H9 (cell line): ENCODE measurements around the gene MEN1. TPM values are rescaled to one million over a fixed set of nuclear protein-coding genes. Genes with fewer than 3 reads are reported as not detected.
A peak's percentile ranks its signal among the peaks of the same experiment; 100 is the strongest.

Experiments used
- DNase-seq: peaks from one replicate; pipeline ENCODE4 v3.0.0-alpha.2; 2017
- H2AFZ ChIP-seq: one replicate; pipeline ENCODE4 v1.6.1; 2013; ENCODE audit warnings: mild to moderate bottlenecking, low read length, control low read depth, moderate library complexity
- H2AK5ac ChIP-seq: 2 replicates; pipeline ENCODE4 v1.6.1; 2013; ENCODE audit warnings: low read length, control low read depth, mixed read lengths; ENCODE audit not compliant: insufficient read length
- H2BK120ac ChIP-seq: one replicate; pipeline ENCODE4 v1.6.1; 2013; ENCODE audit warnings: low read depth, mild to moderate bottlenecking, low read length, control low read depth, inconsistent platforms; ENCODE audit not compliant: poor library complexity, severe bottlenecking
- H2BK12ac ChIP-seq: 2 replicates; pipeline ENCODE4 v1.6.1; 2013; ENCODE audit warnings: low read length, control low read depth, mixed read lengths, low read depth; ENCODE audit not compliant: insufficient read length
- H2BK15ac ChIP-seq: 2 replicates; pipeline ENCODE4 v1.6.1; 2013; ENCODE audit warnings: low read depth, low read length, control low read depth
- H2BK20ac ChIP-seq: one replicate; pipeline ENCODE4 v1.6.1; 2013; ENCODE audit warnings: low read depth, mild to moderate bottlenecking, low read length, control low read depth, inconsistent platforms; ENCODE audit not compliant: poor library complexity, severe bottlenecking
- H2BK5ac ChIP-seq: 2 replicates; pipeline ENCODE4 v1.6.1; 2013; ENCODE audit warnings: low read length, control low read depth, mixed read lengths; ENCODE audit not compliant: insufficient read length
- H3K14ac ChIP-seq: 2 replicates; pipeline ENCODE4 v1.6.1; 2013; ENCODE audit warnings: low read length, control low read depth; ENCODE audit not compliant: insufficient read depth
- H3K18ac ChIP-seq: 2 replicates; pipeline ENCODE4 v1.6.1; 2013; ENCODE audit warnings: low read depth, mild to moderate bottlenecking, mixed read lengths, low read length, control low read depth; ENCODE audit not compliant: insufficient read length
- H3K23ac ChIP-seq: 2 replicates; pipeline ENCODE4 v1.6.1; 2013; ENCODE audit warnings: low read length, control low read depth, mixed read lengths, low read depth; ENCODE audit not compliant: insufficient read length
- H3K23me2 ChIP-seq: 2 replicates; pipeline ENCODE4 v1.6.1; 2013; ENCODE audit warnings: low read depth, mild to moderate bottlenecking, mixed read lengths, low read length, control low read depth; ENCODE audit not compliant: insufficient read length, poor library complexity, severe bottlenecking
- H3K27ac ChIP-seq: 2 replicates; pipeline ENCODE4 v1.5.1; 2013; ENCODE audit warnings: low read length, control low read depth, mixed read lengths, low read depth; ENCODE audit not compliant: insufficient read length
- H3K27me3 ChIP-seq: 2 replicates; pipeline ENCODE4 v1.6.1; 2013; ENCODE audit warnings: low read length, control low read depth, inconsistent platforms; ENCODE audit not compliant: insufficient read depth
- H3K4ac ChIP-seq: 2 replicates; pipeline ENCODE4 v1.6.1; 2013; ENCODE audit warnings: low read depth, mild to moderate bottlenecking, control low read depth, inconsistent platforms, low read length, moderate library complexity
- H3K4me1 ChIP-seq: 2 replicates; pipeline ENCODE4 v1.6.1; 2013; ENCODE audit warnings: low read length, control low read depth, inconsistent platforms; ENCODE audit not compliant: insufficient read depth
- H3K4me2 ChIP-seq: 2 replicates; pipeline ENCODE4 v1.6.1; 2013; ENCODE audit warnings: low read length, control low read depth, mixed read lengths; ENCODE audit not compliant: insufficient read length, insufficient read depth
- H3K56ac ChIP-seq: 2 replicates; pipeline ENCODE4 v1.6.1; 2013; ENCODE audit warnings: low read depth, mild to moderate bottlenecking, mixed read lengths, low read length, control low read depth; ENCODE audit not compliant: insufficient read length
- H3K79me1 ChIP-seq: 2 replicates; pipeline ENCODE4 v1.6.1; 2013; ENCODE audit warnings: low read depth, mild to moderate bottlenecking, moderate library complexity, low read length, control low read depth, inconsistent platforms; ENCODE audit not compliant: insufficient read depth, poor library complexity, severe bottlenecking
- H3K79me2 ChIP-seq: 2 replicates; pipeline ENCODE4 v1.6.1; 2013; ENCODE audit warnings: low read length, control low read depth, inconsistent platforms; ENCODE audit not compliant: insufficient read depth
- H3K9ac ChIP-seq: 2 replicates; pipeline ENCODE4 v1.6.1; 2013; ENCODE audit warnings: low read length, control low read depth, mixed read lengths; ENCODE audit not compliant: insufficient read length; ENCODE audit errors: extremely low read depth
- H3K9me3 ChIP-seq: one replicate; pipeline ENCODE4 v1.6.1; 2013; ENCODE audit warnings: low read depth, low read length, inconsistent platforms; ENCODE audit not compliant: control insufficient read depth
- H3T11ph ChIP-seq: one replicate; pipeline ENCODE4 v1.6.1; 2013; ENCODE audit warnings: mild to moderate bottlenecking, low read length, control low read depth, inconsistent platforms
- H4K20me1 ChIP-seq: one replicate; pipeline ENCODE4 v1.6.1; 2013; ENCODE audit not compliant: control insufficient read depth, insufficient read length, insufficient read depth
- H4K5ac ChIP-seq: 2 replicates; pipeline ENCODE4 v1.6.1; 2013; ENCODE audit warnings: low read depth, mild to moderate bottlenecking, mixed read lengths, low read length, control low read depth; ENCODE audit not compliant: insufficient read length
- H4K8ac ChIP-seq: replicated peaks from 2 replicates; pipeline ENCODE4 v1.6.1; 2013; ENCODE audit warnings: low read length, control low read depth, mixed read lengths, low read depth; ENCODE audit not compliant: insufficient read length
- H4K91ac ChIP-seq: 2 replicates; pipeline ENCODE4 v1.6.1; 2013; ENCODE audit warnings: low read depth, mild to moderate bottlenecking, moderate library complexity, mixed read lengths, low read length, control low read depth; ENCODE audit not compliant: insufficient read length
- H3K27ac Mint-ChIP-seq, 3 experiments: 2 replicates in 2 of 3; 3 replicates in 1 of 3; pipeline ENCODE4 v1.8.0; 2020 to 2021; ENCODE audit warnings: mixed read lengths in 3 of 3, mild to moderate bottlenecking in 1 of 3, moderate library complexity in 1 of 3
- H3K27me3 Mint-ChIP-seq: 2 replicates; pipeline ENCODE4 v1.8.0; 2021; ENCODE audit warnings: low read depth, mild to moderate bottlenecking, moderate library complexity, mixed read lengths
- H3K36me3 Mint-ChIP-seq, 3 experiments: 2 replicates in 2 of 3; 3 replicates in 1 of 3; pipeline ENCODE4 v1.8.0; 2020 to 2021; ENCODE audit warnings: low read depth in 3 of 3, mixed read lengths in 3 of 3; ENCODE audit not compliant: insufficient read depth in 1 of 3
- H3K4me1 Mint-ChIP-seq, 2 experiments: 2 replicates each; pipeline ENCODE4 v1.8.0; 2020; ENCODE audit warnings: mixed read lengths in 2 of 2
- H3K4me3 Mint-ChIP-seq, 2 experiments: 2 replicates in 1 of 2; 3 replicates in 1 of 2; pipeline ENCODE4 v1.8.0; 2020 to 2021; ENCODE audit warnings: mild to moderate bottlenecking in 2 of 2, mixed read lengths in 2 of 2, moderate library complexity in 1 of 2
- H3K9me3 Mint-ChIP-seq, 2 experiments: 2 replicates in 1 of 2; 3 replicates in 1 of 2; pipeline ENCODE4 v1.8.0; 2020; ENCODE audit warnings: mild to moderate bottlenecking in 2 of 2, mixed read lengths in 2 of 2, moderate library complexity in 1 of 2
- CTCF ChIP-seq: fragments of 200-600 bp; sonication (generic); conservative IDR thresholded peaks from 3 replicates; pipeline ENCODE4 v1.8.0; 2021; ENCODE audit warnings: antibody characterized with exemption, mild to moderate bottlenecking
- WGBS: extraction: QIAGEN DNeasy Blood & Tissue Kit; methylation state at CpG from one replicate; pipeline ENCODE4 v1.1.7; 2013; ENCODE audit warnings: missing lambda C conversion rate, low lambda C conversion rate, mixed read lengths; ENCODE audit not compliant: insufficient read length; ENCODE audit errors: extremely low coverage; 5-methylcytosine and 5-hydroxymethylcytosine counted together
- total RNA-seq: library from RNA; stranded (reverse); gene quantifications from 2 replicates; pipeline ENCODE4 v1.2.1, GENCODE V29; 2021

The MEN1 gene
- total RNA-seq, 1 experiment from 2014 or later, result 49.9 TPM

- H3K4me1 Mint-ChIP-seq, result peaks cover 23 to 39% of the 10 kb centered on the region in 2 experiments
- Histone ChIP-seq H3K23ac (no peak overlapping the region), H3K18ac (no peak overlapping the region), H3K4me1 (no peaks in the 10 kb centered on the region), H3K14ac (peak overlapping the region; percentile 96; the same call in 1 of the 2 replicates), H3K4me2 (peak overlapping the region; percentile 81), H2BK12ac (no peak overlapping the region), H2BK15ac (no peak overlapping the region), H2AFZ (no peak overlapping the region), H2BK20ac (no peak overlapping the region), H3K4ac (no peak overlapping the region), H3T11ph (no peak overlapping the region), H3K27me3 (no peaks in the 10 kb centered on the region), H3K27ac (no peak overlapping the region), H4K8ac (no peak overlapping the region), H3K79me2 (peaks cover 26% of the 10 kb centered on the region), H2AK5ac (no peak overlapping the region), H4K20me1 (no peaks in the 10 kb centered on the region), H3K56ac (no peak overlapping the region), H4K5ac (no peak overlapping the region), H2BK5ac (no peak overlapping the region), H2BK120ac (no peak overlapping the region), H3K23me2 (no peaks in the 10 kb centered on the region), H3K9ac (peak overlapping the region; percentile 84), H4K91ac (no peak overlapping the region), H3K9me3 (no peaks in the 10 kb centered on the region), H3K79me1 (peaks cover 6% of the 10 kb centered on the region)
- no peak for TF ChIP-seq CTCF
- peaks cover 46 to 53% (median 50%) of the 10 kb centered on the region in 3 experiments for H3K36me3 Mint-ChIP-seq
- peak overlapping the region; percentile 89 to 96 (median 94) for H3K27ac Mint-ChIP-seq
- no peaks in the 10 kb centered on the region; a peak in 1 of 5 replicates for H3K9me3 Mint-ChIP-seq
- peak; percentile 72 for DNase-seq
- no peaks in the 10 kb centered on the region for H3K27me3 Mint-ChIP-seq
- no CpG with 5 or more reads among the region's 98 CpGs for WGBS
- H3K4me3 Mint-ChIP-seq, result peak overlapping the region; percentile 90 to 95
Measured at GRCh38 chr11:64777449-64778222, 32.7 kb downstream of the MEN1 start.
